Measurements from ENCODE around the gene THAP11. TPM values are rescaled to one million over a fixed set of nuclear protein-coding genes. Genes with fewer than 3 reads are reported as not detected.

Gene THAP11
- total RNA-seq, 1 donor from 2014 or later = 50.6 TPM

- H3K4me1 ChIP-seq = peaks cover 12% of the 10 kb centered on the region
- H3K4me3 ChIP-seq = no peak overlapping the region
- no peak for DNase-seq (ENCODE audit: extremely low spot score in 2 of 2)
- H3K36me3 ChIP-seq = peaks cover 0 to 33% of the 10 kb centered on the region in 2 donors
- H3K9me3 ChIP-seq = no peaks in the 10 kb centered on the region
- intact Hi-C loops (cut with DNase I) = no loop called here
- TF ChIP-seq POLR2AphosphoS5 (IDR thresholded peaks at IDR 0.05; ENCODE audit: insufficient read depth in 1 of 2, low read depth in 1 of 2) (no peak), POLR2A (IDR thresholded peaks at IDR 0.05) (no peak)
- TF ChIP-seq, protein P1, sequence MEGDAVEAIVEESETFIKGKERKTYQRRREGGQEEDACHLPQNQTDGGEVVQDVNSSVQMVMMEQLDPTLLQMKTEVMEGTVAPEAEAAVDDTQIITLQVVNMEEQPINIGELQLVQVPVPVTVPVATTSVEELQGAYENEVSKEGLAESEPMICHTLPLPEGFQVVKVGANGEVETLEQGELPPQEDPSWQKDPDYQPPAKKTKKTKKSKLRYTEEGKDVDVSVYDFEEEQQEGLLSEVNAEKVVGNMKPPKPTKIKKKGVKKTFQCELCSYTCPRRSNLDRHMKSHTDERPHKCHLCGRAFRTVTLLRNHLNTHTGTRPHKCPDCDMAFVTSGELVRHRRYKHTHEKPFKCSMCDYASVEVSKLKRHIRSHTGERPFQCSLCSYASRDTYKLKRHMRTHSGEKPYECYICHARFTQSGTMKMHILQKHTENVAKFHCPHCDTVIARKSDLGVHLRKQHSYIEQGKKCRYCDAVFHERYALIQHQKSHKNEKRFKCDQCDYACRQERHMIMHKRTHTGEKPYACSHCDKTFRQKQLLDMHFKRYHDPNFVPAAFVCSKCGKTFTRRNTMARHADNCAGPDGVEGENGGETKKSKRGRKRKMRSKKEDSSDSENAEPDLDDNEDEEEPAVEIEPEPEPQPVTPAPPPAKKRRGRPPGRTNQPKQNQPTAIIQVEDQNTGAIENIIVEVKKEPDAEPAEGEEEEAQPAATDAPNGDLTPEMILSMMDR (IDR thresholded peaks at IDR 0.05) = no peak
- no peaks in the 10 kb centered on the region for H3K27me3 ChIP-seq
- no peak overlapping the region for H3K27ac ChIP-seq
Observed at GRCh38 chr16:67885545-67885944, 43.4 kb downstream of the THAP11 start.

DNA sequence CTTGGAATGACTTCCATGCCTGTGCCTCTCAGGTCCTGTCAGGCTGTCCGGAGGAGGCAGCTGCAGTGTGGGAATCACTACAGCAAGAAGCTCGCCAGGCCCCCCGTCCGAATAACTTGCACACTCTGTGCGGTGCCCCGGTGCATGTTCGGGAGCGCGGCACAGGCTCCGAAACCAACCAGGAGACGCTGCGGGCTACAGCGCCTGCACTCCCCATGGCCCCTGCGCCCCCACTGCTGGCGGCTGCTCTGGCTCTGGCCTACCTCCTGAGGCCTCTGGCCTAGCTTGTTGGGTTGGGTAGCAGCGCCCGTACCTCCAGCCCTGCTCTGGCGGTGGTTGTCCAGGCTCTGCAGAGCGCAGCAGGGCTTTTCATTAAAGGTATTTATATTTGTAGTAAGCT is 43.9 kb downstream of the THAP11 start:
- DNase-seq (ENCODE audit: extremely low spot score in 2 of 2) = no peak

GRCh38 chr16:67886387-67886786 is 44.3 kb downstream of the THAP11 start:
- TF ChIP-seq, protein P1 (IDR thresholded peaks at IDR 0.05) = no peak
- no peak for TF ChIP-seq POLR2AphosphoS5 (IDR thresholded peaks at IDR 0.05; ENCODE audit: insufficient read depth in 1 of 2, low read depth in 1 of 2)
- TF ChIP-seq POLR2A (IDR thresholded peaks at IDR 0.05) = no peak
- H3K36me3 ChIP-seq = peaks cover 0 to 25% of the 10 kb centered on the region in 2 donors
- DNase-seq (ENCODE audit: extremely low spot score in 2 of 2) = no peak
- H3K4me1 ChIP-seq = peaks cover 12% of the 10 kb centered on the region
- intact Hi-C loops (cut with DNase I) = no loop called here
- H3K4me3 ChIP-seq = no peak overlapping the region
- no peaks in the 10 kb centered on the region for H3K9me3 ChIP-seq
- no peak overlapping the region for H3K27ac ChIP-seq
- no peaks in the 10 kb centered on the region for H3K27me3 ChIP-seq

More for the DNA sequence above, 43.9 kb downstream of the THAP11 start:
- peaks cover 0 to 29% of the 10 kb centered on the region in 2 donors for H3K36me3 ChIP-seq
- peaks cover 12% of the 10 kb centered on the region for H3K4me1 ChIP-seq
- H3K27ac ChIP-seq = no peak overlapping the region
- no peak for TF ChIP-seq POLR2A (IDR thresholded peaks at IDR 0.05)
- no peak for TF ChIP-seq POLR2AphosphoS5 (IDR thresholded peaks at IDR 0.05; ENCODE audit: insufficient read depth in 1 of 2, low read depth in 1 of 2)
- TF ChIP-seq, protein P1 (IDR thresholded peaks at IDR 0.05) = no peak
- H3K9me3 ChIP-seq = no peaks in the 10 kb centered on the region
- H3K4me3 ChIP-seq = no peak overlapping the region
- no peaks in the 10 kb centered on the region for H3K27me3 ChIP-seq
- intact Hi-C loops (cut with DNase I) = no loop called here

GRCh38 chr16:67888331-67888730 is 46.2 kb downstream of the THAP11 start:
- no peak for DNase-seq (ENCODE audit: extremely low spot score in 2 of 2)
- intact Hi-C loops (cut with DNase I) = no loop called here
- Histone ChIP-seq H3K4me1 (peaks cover 18% of the 10 kb centered on the region), H3K9me3 (no peaks in the 10 kb centered on the region), H3K36me3 (peaks cover 0 to 5% of the 10 kb centered on the region in 2 donors), H3K27me3 (no peaks in the 10 kb centered on the region), H3K4me3 (no peak overlapping the region), H3K27ac (no peak overlapping the region)
- TF ChIP-seq POLR2A (IDR thresholded peaks at IDR 0.05) (no peak), POLR2AphosphoS5 (IDR thresholded peaks at IDR 0.05; ENCODE audit: insufficient read depth in 1 of 2, low read depth in 1 of 2) (no peak)
- TF ChIP-seq, protein P1 (IDR thresholded peaks at IDR 0.05) = no peak

- Histone ChIP-seq H3K4me1 (peaks cover 46% of the 10 kb centered on the region), H3K36me3 (no peaks in the 10 kb centered on the region), H3K27me3 (no peaks in the 10 kb centered on the region), H3K9me3 (no peaks in the 10 kb centered on the region), H3K4me3 (peak overlapping the region; percentile 77 to 93), H3K27ac (no peak overlapping the region)
- intact Hi-C loops (cut with DNase I) = loop anchor here (5.0 kb wide), 1 partner anchor 45 kb away; the partner anchor contains the start of gene PSMB10
- TF ChIP-seq, protein P1 (IDR thresholded peaks at IDR 0.05) = no peak
- no peak for TF ChIP-seq POLR2A (IDR thresholded peaks at IDR 0.05)
- no peak for TF ChIP-seq POLR2AphosphoS5 (IDR thresholded peaks at IDR 0.05; ENCODE audit: insufficient read depth in 1 of 2, low read depth in 1 of 2)
- DNase-seq (ENCODE audit: extremely low spot score in 2 of 2) = no peak
Observed at GRCh38 chr16:67892375-67892774, 50.3 kb downstream of the THAP11 start.

Measured in vagina (tissue), 2 donors.